IPS DF 4.7 (cell line): Measurements from ENCODE around the gene DAP.
A peak's percentile ranks its signal among the peaks of the same experiment; 100 is the strongest.
"Not testable (repeated sequence)": the region's sequence is repeated elsewhere in the genome, so short reads cannot be mapped to it uniquely, and the experiment has no call there.

ENCODE experiments used
- DNase-seq: peaks from one replicate; pipeline ENCODE4 v3.0.0-alpha.2; 2013; ENCODE audit warnings: low spot score; ENCODE audit errors: extremely low read depth

DAP gene

GRCh38 chr5:10761185-10761932, at the start of gene DAP:
TSS of gene DAP (minus strand) at chr5:10761234. CDS start at chr5:10761068, 166 bp downstream.
- peak; percentile 33 for DNase-seq

- no peak for DNase-seq
Measured at GRCh38 chr5:10808347-10809226, 47.6 kb upstream of the DAP start.

GRCh38 chr5:10801931-10802666, 41.1 kb upstream of the DAP start:
- no peak for DNase-seq

GRCh38 chr5:10800852-10801251, 39.8 kb upstream of the DAP start:
- DNase-seq, result no peak

GRCh38 chr5:10797261-10797660, 36.2 kb upstream of the DAP start:
- no peak for DNase-seq

GRCh38 chr5:10793785-10794184, 32.8 kb upstream of the DAP start:
- DNase-seq, result no peak

- no peak for DNase-seq
Measured at GRCh38 chr5:10792336-10792735, 31.3 kb upstream of the DAP start.

GRCh38 chr5:10789726-10790125, 28.7 kb upstream of the DAP start:
- DNase-seq, result no peak

GRCh38 chr5:10789021-10789420, 28.0 kb upstream of the DAP start:
- DNase-seq, result no peak

GRCh38 chr5:10788358-10788757, 27.3 kb upstream of the DAP start:
- DNase-seq, result no peak

GRCh38 chr5:10786835-10787234, 25.8 kb upstream of the DAP start:
- no peak for DNase-seq

- DNase-seq, result not testable (repeated sequence)
Measured at GRCh38 chr5:10780208-10780607, 19.2 kb upstream of the DAP start.

- DNase-seq, result no peak
Measured at GRCh38 chr5:10779592-10779991, 18.6 kb upstream of the DAP start.

- no peak for DNase-seq
Measured at GRCh38 chr5:10778179-10778910, 17.3 kb upstream of the DAP start.

GRCh38 chr5:10775646-10776045, 14.6 kb upstream of the DAP start:
- DNase-seq, result no peak

- no peak for DNase-seq
Measured at GRCh38 chr5:10772901-10773585, 12.0 kb upstream of the DAP start.

- DNase-seq, result no peak
Measured at GRCh38 chr5:10768328-10768899, 7.4 kb upstream of the DAP start.

- no peak for DNase-seq
Measured at GRCh38 chr5:10762776-10763500, 1.9 kb upstream of the DAP start.

GRCh38 chr5:10761933-10762775, 1.1 kb upstream of the DAP start:
- no peak for DNase-seq
